Smooth muscle cell (in vitro differentiated cells): ENCODE measurements around the gene TMEM100. TPM values are rescaled to one million over a fixed set of nuclear protein-coding genes. Genes with fewer than 3 reads are reported as not detected.

Experiments
- DNase-seq: peaks from one replicate; lab custom pipeline; 2025; ENCODE audit not compliant: unreplicated experiment; lab: John Stamatoyannopoulos, UW
- H2AFZ ChIP-seq: fragments of 200-600 bp; sonication (generic); 2 replicates; pipeline ENCODE4 v1.6.0; 2016; ENCODE audit warnings: antibody characterized with exemption, low read depth, mild to moderate bottlenecking
- H3F3A ChIP-seq: fragments of 200-600 bp; sonication (generic); 2 replicates; pipeline ENCODE4 v1.6.0; 2017; ENCODE audit warnings: antibody characterized with exemption, low read depth
- H3K27ac ChIP-seq: fragments of 200-600 bp; sonication (generic); 2 replicates; pipeline ENCODE4 v1.5.1; 2016; ENCODE audit warnings: low read depth, mild to moderate bottlenecking
- H3K27me3 ChIP-seq: fragments of 200-600 bp; sonication (generic); 2 replicates; pipeline ENCODE4 v1.6.1; 2016; ENCODE audit warnings: low read depth, mild to moderate bottlenecking
- H3K36me3 ChIP-seq: fragments of 200-600 bp; sonication (generic); 2 replicates; pipeline ENCODE4 v1.5.1; 2016; ENCODE audit warnings: low read depth
- H3K4me1 ChIP-seq: fragments of 200-600 bp; sonication (generic); 2 replicates; pipeline ENCODE4 v1.5.1; 2016; ENCODE audit warnings: low read depth
- H3K4me2 ChIP-seq: fragments of 200-600 bp; sonication (generic); 2 replicates; pipeline ENCODE4 v1.6.0; 2016; ENCODE audit warnings: mild to moderate bottlenecking
- H3K4me3 ChIP-seq: fragments of 200-600 bp; sonication (generic); 2 replicates; pipeline ENCODE4 v1.5.1; 2016; ENCODE audit warnings: mild to moderate bottlenecking
- H3K79me2 ChIP-seq: fragments of 200-600 bp; sonication (generic); 2 replicates; pipeline ENCODE4 v1.6.0; 2016; ENCODE audit warnings: low read depth, mild to moderate bottlenecking
- H3K9ac ChIP-seq: fragments of 200-600 bp; sonication (generic); 2 replicates; pipeline ENCODE4 v1.6.0; 2016; ENCODE audit warnings: low read depth
- H3K9me3 ChIP-seq: fragments of 200-600 bp; sonication (generic); replicated peaks from 2 replicates; pipeline ENCODE4 v1.5.1; 2016; ENCODE audit warnings: low read depth
- H4K20me1 ChIP-seq: fragments of 200-600 bp; sonication (generic); 2 replicates; pipeline ENCODE4 v1.6.0; 2016; ENCODE audit warnings: low read depth
- CTCF ChIP-seq: fragments of 200-600 bp; sonication (generic); IDR thresholded peaks from 2 replicates; pipeline ENCODE4 v1.5.1; 2017; ENCODE audit warnings: borderline replicate concordance, mild to moderate bottlenecking, antibody characterized with exemption; ENCODE audit not compliant: insufficient read depth, poor library complexity, severe bottlenecking
- WGBS: methylation state at CpG from one replicate; pipeline ENCODE4 v1.1.7; 2016; ENCODE audit warnings: low lambda C conversion rate; 5-methylcytosine and 5-hydroxymethylcytosine counted together
- polyA plus RNA-seq: library from polyadenylated mRNA; unstranded; fragments of >200 nt; fragmentation: Nextera tagmentation; extraction: Ambion mirVana; gene quantifications from 2 replicates; pipeline ENCODE4 v1.2.1, GENCODE V29; 2016
- total RNA-seq: library from RNA; depleted of rRNA; stranded (reverse); fragments of >200 nt; gene quantifications from 2 replicates; pipeline ENCODE4 v1.2.3, GENCODE V29; 2014

The TMEM100 gene
- total and polyA plus RNA-seq, 2 experiments from 2014 or later: 1.9 to 2.9 TPM

DNA sequence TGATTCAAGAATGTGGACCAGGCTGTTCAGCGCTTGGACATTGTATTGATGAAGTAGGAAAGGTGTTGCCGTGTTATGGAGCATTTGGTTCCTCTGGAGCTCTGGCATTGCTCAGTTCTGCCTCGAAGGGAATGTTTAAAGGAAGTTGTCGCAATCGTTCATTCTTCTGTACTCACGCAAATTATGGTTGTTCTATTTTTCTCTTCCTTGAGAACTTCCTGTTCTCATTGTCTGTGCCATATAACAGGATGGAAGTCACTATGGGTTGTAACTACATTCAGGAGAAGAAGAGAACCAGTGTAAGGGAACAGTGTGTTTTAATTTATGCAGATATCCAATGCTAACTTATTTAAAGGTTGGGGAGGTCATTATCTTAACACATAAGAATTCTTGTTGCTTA lies 41.2 kb upstream of the TMEM100 start:
- Histone ChIP-seq H3K4me2 (no peak overlapping the region), H3K4me1 (no peaks in the 10 kb centered on the region), H3K9ac (no peak overlapping the region), H3K4me3 (no peak overlapping the region), H3K79me2 (peaks cover 54% of the 10 kb centered on the region), H2AFZ (no peak overlapping the region), H3K27me3 (no peaks in the 10 kb centered on the region), H4K20me1 (peaks cover 49% of the 10 kb centered on the region), H3K27ac (no peak overlapping the region), H3F3A (no peaks in the 10 kb centered on the region), H3K9me3 (no peaks in the 10 kb centered on the region), H3K36me3 (no peaks in the 10 kb centered on the region)
- DNase-seq: no peak
- TF ChIP-seq CTCF: no peak
- 96% methylated on average over 6 of the region's 6 CpGs for WGBS

- Histone ChIP-seq H3K36me3 (no peaks in the 10 kb centered on the region), H3F3A (no peaks in the 10 kb centered on the region), H3K79me2 (peaks cover 70% of the 10 kb centered on the region), H3K27ac (no peak overlapping the region), H3K9ac (no peak overlapping the region), H3K4me3 (no peak overlapping the region), H4K20me1 (peaks cover 60% of the 10 kb centered on the region), H3K9me3 (no peaks in the 10 kb centered on the region), H3K4me1 (no peaks in the 10 kb centered on the region), H2AFZ (no peak overlapping the region), H3K27me3 (no peaks in the 10 kb centered on the region), H3K4me2 (no peak overlapping the region)
- no peak for DNase-seq
- WGBS: 94% methylated on average over 6 of the region's 6 CpGs
- TF ChIP-seq CTCF: no peak
Measured at GRCh38 chr17:55762086-55762858, 39.6 kb upstream of the TMEM100 start.

DNA sequence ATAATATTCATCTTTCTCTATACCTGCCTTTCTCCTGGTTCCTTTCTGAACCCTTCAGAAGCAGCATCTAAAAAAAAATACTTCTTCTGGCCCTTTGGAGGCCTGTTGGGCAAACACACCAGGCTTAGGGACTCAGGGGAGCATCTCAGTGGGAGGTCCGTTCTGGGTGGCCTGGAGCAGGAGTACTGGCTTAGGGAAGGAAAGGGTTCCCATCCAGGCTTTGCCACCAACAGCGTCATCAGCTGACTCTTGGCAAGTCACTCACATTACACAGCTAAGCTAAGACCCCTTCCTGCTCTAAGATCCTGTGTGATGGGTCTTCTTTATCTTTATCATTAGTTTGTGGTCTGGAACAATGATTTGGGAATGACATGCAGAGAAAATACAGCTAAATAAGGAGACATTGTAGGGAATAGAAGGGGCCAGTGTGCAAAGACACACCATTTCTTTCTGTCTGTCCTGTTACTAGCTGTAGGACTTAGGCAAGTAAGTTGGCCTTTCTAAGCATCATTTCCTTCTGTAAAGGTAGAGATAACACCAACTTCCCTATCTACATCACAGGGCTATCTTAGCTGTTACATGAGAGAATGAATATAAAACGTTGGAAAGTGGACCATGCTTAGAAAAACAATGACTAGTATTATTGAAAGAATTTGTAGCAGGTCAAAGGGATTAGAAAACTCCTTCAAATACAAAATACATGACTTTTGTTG lies 38.1 kb upstream of the TMEM100 start:
- Histone ChIP-seq H4K20me1 (peaks cover 70% of the 10 kb centered on the region), H3K79me2 (peaks cover 83% of the 10 kb centered on the region), H3K4me1 (no peaks in the 10 kb centered on the region), H3K36me3 (no peaks in the 10 kb centered on the region), H3K27ac (no peak overlapping the region), H2AFZ (no peak overlapping the region), H3K9ac (no peak overlapping the region), H3K27me3 (no peaks in the 10 kb centered on the region), H3K4me2 (no peak overlapping the region), H3K9me3 (no peaks in the 10 kb centered on the region), H3F3A (no peaks in the 10 kb centered on the region), H3K4me3 (no peak overlapping the region)
- no peak for DNase-seq
- 69% methylated on average over 3 of the region's 3 CpGs for WGBS
- no peak for TF ChIP-seq CTCF
